Lung microvascular endothelial cell (primary cell): ENCODE measurements around the gene SPOCD1. TPM values are rescaled to one million over a fixed set of nuclear protein-coding genes. Genes with fewer than 3 reads are reported as not detected.
"Not testable (repeated sequence)": the region's sequence is repeated elsewhere in the genome, so short reads cannot be mapped to it uniquely, and the experiment has no call there.

Experiments used
- DNase-seq, 2 donors: peaks; one replicate each; pipeline versions ENCODE4 v3.0.0 to v3.0.0-alpha.2; 2010; ENCODE audit warnings: low read depth in 2 of 2
- total RNA-seq: library from RNA; depleted of rRNA; stranded (reverse); fragments of >200 nt; gene quantifications from 2 replicates; pipeline ENCODE4 v1.2.1, GENCODE V29; 2014

SPOCD1 gene
- total RNA-seq, 1 donor from 2014 or later = 0.99 TPM

GRCh38 chr1:31830065-31830464, 14.2 kb upstream of the SPOCD1 start:
- no peak for DNase-seq

- DNase-seq = no peak
These were observed 13.3 kb upstream of the SPOCD1 start for GRCh38 chr1:31828926-31829690.

DNA sequence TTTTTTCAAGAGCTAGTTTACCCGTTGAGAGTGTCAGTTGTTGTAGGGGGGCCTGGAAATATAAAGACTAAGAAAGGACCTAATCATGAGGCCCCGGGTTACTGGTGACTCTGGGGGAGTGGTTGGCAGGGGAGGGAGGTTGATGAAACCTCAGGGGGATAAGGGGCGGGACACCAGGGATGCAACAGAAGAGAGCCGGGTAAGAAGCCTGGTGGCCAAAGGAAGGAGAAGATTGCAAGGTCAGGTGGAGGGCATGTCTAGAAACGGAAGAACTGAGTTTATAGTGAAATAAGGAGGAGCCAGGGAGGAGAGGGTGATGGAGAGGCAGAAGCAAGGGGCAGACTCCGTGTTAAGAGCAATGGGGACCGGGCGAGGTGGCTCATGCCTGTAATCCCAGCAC, 12.5 kb upstream of the SPOCD1 start:
- DNase-seq = no peak

DNA sequence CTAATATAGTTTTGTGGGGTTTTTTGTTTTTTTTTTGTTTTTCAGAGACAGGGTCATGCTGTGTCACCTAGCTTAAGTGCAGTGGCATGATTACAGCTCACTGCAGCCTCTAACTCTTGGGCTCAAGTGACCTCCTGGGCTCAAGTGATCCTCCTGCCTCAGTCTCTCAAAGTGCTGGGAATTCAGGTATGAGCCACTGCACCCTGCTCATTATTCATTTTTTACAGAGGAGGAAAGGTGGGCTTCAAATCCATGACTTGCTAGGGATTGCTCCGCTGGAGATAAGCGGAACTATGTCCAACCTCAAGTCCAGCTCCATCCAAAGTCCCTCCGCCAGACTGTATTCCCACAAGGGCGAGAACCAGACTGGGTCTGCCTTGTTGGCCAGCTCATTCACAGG, 8.0 kb upstream of the SPOCD1 start:
- DNase-seq = no peak

GRCh38 chr1:31822766-31823165, 6.9 kb upstream of the SPOCD1 start:
- no peak for DNase-seq

DNA sequence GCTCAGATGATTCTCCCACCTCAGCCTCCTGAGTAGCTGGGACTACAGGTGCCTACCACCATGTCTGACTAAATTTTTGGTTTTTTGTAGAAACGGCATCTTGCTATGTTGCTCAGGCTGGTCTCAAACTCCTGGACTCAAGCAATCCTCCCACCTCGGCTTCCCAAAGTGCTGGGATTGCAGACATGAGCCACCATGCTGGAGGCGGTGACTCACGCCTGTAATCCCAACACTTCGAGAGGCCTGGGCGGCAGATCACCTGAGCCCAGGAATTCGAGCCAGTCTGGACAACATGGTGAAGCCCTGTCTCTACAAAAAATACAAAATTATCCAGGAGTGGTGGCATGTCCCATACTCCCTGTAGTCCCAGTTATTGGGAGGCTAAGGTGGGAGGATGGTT, 4.4 kb upstream of the SPOCD1 start:
- DNase-seq = not testable (repeated sequence)

DNA sequence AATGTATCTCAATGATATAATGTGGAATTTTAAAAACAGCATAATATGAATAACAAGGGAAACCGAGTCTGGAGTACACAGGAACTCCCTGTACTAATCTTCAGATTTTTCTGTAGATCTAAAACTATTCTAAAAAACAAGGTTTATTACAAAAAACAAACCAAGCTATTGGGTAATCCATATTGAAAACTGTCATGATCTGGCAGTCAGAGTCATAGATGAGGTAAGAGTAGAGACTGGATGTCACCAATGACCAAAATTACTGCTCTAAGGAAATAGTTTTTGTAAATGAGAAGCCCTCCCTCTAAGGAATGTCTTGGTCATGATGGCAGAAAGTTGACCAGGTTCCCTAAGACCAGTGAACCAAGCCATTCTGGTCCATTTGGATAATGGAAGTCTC, 2.4 kb upstream of the SPOCD1 start:
- no peak for DNase-seq

- DNase-seq = not testable (repeated sequence)
These were observed 1.1 kb upstream of the SPOCD1 start for GRCh38 chr1:31816947-31817346.

GRCh38 chr1:31816501-31816900, 679 bp upstream of the SPOCD1 start:
- not testable (repeated sequence) for DNase-seq

DNA sequence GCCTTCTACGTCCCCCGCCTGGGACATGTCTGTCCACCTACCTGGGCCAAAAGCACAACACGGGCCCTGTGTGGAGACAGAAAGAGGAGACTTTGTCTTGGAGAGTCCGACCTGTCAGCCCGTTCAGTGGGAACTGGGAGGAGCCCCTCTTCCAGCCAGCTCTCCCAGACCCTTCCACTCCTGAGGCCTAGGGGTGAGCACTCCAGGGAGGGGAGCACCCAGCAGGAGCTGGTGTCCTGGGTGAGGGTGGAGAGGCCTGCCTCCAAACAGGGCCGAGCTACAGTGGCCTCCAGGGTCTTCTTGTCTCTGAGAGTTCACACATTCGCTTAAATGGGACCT, 546 bp downstream of the SPOCD1 start:
- DNase-seq = no peak

- no peak for DNase-seq
These were observed 1.1 kb downstream of the SPOCD1 start for GRCh38 chr1:31814631-31815306.

- no peak for DNase-seq
These were observed 1.7 kb downstream of the SPOCD1 start for GRCh38 chr1:31814041-31814511.

- DNase-seq = no peak
These were observed 3.5 kb downstream of the SPOCD1 start for GRCh38 chr1:31812158-31812829.

GRCh38 chr1:31811605-31812004, 4.2 kb downstream of the SPOCD1 start:
- peak; percentile 39 to 50 for DNase-seq

- DNase-seq = no peak
These were observed 6.1 kb downstream of the SPOCD1 start for GRCh38 chr1:31809698-31810097.

DNA sequence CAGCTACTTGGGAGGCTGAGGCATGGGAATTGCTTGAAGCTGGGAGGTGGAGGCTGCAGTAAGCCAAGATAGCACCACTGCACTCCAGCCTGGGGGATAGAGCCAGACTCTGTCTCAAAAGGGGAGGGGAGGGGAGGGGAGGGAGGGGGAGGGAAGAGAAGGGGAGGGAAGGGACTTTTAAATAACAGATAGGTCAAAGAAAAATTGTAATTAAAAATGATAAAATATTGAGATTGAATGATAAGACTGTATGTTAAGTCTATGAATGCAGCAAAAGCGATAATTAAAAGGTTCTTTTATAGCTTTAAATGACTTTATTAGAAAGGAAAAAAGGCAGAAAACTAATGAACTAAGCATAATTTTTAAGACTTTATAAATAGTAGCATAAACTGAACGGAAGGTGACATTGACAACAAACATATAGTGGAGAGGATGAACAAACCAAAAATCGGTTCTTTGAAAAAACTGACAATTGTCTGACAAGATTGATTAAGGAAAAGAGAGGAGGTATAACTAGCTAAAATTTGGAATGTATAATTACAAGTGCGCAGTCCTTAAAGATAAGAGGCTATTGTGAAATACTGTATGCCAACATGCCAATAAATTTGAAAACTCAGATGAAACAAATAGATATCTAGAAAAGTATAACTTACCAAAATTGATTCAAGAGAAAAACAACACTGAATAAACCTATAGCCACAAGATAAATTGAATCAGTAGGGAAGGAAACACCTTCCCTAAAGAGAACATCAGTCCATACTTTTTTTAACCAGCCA, 8.4 kb downstream of the SPOCD1 start:
- DNase-seq = no peak

- DNase-seq = no peak
These were observed 10.5 kb downstream of the SPOCD1 start for GRCh38 chr1:31805318-31805717.

GRCh38 chr1:31804098-31804497, 11.7 kb downstream of the SPOCD1 start:
- no peak for DNase-seq

DNA sequence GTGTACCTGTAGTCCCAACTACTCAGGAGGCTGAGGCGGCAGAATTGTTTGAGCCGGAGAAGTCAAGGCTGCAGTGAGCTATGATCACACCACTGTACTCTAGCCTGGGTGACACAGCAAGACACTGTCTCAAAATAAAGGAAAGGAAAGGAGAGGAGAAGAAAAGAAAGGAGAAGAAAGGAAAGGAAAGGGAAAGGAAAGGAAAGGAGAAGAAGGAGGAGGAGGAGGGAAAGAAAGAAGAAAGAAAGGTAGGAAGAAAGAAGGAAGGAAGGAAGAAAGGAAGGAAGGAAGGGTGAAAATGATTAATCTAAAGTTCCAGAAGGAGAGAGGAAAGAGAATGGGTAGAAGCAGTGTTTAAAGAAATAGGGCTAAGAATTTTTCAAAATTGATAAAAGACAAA, 12.2 kb downstream of the SPOCD1 start:
- DNase-seq = no peak

DNA sequence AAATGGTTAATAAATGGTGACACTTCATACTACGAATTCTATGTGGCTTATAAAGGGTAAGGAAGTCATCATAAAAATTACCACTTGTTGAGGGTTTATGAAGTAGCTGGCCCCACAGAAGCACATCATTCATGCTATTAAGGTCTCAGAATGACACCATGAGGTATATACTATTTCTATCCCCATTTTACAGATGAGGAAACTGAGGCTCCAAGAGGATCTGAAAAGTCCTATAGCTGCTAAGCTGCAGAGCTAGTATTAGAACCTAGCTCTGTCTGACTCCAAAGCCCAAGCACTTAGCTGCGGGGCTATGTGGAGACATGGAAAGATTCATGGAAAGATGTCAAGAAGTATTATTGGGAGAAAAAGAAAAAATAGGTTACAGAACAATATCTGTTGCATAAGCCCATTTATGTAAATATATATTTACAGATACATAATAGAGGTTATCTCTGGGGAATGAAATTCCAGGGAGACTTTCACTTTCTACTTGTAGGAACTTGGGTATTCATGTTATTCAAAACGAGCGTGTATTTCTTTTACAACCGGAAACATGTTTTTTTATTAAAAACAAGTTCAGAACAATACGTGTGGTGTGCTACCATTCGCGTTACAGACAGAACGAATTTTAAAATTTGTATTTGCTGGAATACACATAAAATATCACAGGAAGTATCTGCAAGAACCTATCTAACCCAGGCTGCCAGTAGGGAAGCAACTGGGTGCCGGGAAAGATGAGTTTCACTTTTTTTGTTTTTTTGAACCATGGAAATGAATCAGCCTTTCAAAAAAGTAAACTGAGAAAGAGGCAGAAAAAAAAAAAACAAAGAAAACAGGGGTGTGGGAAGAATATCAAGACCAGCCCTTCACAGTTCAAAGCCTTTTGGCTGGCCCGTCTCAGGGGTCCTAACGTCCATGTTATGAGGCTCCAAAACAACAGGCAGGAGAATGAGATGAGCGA, 13.4 kb downstream of the SPOCD1 start:
- peak; percentile 53 to 68 for DNase-seq

DNA sequence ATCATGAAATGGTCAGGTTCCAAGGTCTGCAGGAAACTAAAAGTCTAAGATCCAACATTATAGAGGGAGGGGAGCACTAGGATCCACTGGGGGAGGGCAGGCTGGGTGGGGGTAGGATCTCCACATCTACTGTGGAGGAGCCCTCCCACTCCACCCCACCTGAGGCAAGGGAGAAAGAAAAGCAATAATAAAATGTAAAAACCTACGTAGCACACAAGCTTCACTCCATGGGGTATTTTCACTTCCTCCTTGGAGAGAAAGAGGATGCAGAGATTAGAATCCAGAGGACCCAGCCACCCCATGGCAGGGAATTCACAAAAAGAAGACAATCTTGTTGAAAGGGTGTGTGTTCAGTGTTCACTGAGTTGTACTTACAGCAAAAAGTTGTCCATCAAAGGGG, 14.4 kb downstream of the SPOCD1 start:
- DNase-seq = no peak
